ENCODE measurements around the gene JPH4. TPM values are rescaled to one million over a fixed set of nuclear protein-coding genes. Genes with fewer than 3 reads are reported as not detected.

JPH4 gene
- polyA plus RNA-seq, 3 donors: 2.2 to 4.1 (median 3.7) TPM

DNA sequence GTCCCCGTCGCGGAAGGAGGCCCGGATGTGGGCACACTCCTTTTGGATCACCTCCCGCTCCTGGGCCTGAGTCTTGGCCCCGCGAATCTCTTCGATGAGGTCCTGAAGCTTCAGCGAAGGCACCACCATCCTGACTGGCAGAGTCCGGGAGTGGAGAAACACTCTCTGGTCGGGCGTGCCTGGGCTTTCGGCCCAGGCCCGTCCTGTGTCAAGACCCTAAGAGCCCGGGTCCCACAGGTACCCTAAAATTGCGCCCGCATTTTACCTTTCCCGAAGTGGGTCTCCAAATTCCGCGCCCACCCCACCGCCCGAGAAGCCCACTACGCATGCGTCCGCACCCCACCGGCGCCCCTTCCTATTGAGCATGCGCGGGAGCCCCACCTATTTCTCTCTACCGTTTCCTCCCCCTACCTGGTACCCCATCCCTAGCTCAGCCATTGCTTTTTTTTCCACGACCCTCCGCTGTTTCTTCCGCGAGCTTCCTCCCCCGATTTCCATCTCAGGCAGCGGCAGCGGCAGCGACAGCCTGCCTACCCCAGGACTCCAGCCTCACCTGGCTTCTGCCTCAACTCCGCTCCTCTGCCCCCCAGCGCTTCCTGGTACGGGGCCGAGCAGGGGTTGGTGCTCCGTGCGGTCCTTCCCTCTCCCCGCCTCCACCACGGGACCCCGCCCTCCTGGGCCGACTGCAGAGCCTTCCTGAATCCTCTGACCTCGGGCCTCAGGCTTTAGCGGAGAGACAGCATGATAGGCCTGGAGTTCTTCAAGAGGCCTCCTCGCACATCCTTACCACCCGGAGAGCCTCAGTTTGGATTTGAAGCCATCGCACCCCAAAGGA, 11.2 kb downstream of the JPH4 start, which contains the start of gene AP1G2:
TSS of gene AP1G2 (minus strand) at position 606 of the 835 bp plus-strand sequence. CDS start at position 129, 477 bp downstream.
- H3K36me3 ChIP-seq (replicated peaks in 1 of 2; ENCODE audit: control insufficient read depth in 1 of 2, insufficient read depth in 2 of 2, low read length in 2 of 2): peaks cover 26 to 33% of the 10 kb centered on the region in 2 donors
- peak within 1 kb of the TSS; percentile 51 to 94 (median 94) for H3K4me3 ChIP-seq (replicated peaks in 1 of 3; ENCODE audit: low read depth in 2 of 3, low read length in 3 of 3)
- H3K27ac ChIP-seq (ENCODE audit: low read depth in 1 of 2, low read length in 2 of 2): peak within 1 kb of the TSS; percentile 53 to 86
- H4K20me1 ChIP-seq (ENCODE audit: insufficient read depth, low read length): peaks cover 19% of the 10 kb centered on the region
- TF ChIP-seq, protein P1, sequence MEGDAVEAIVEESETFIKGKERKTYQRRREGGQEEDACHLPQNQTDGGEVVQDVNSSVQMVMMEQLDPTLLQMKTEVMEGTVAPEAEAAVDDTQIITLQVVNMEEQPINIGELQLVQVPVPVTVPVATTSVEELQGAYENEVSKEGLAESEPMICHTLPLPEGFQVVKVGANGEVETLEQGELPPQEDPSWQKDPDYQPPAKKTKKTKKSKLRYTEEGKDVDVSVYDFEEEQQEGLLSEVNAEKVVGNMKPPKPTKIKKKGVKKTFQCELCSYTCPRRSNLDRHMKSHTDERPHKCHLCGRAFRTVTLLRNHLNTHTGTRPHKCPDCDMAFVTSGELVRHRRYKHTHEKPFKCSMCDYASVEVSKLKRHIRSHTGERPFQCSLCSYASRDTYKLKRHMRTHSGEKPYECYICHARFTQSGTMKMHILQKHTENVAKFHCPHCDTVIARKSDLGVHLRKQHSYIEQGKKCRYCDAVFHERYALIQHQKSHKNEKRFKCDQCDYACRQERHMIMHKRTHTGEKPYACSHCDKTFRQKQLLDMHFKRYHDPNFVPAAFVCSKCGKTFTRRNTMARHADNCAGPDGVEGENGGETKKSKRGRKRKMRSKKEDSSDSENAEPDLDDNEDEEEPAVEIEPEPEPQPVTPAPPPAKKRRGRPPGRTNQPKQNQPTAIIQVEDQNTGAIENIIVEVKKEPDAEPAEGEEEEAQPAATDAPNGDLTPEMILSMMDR (IDR thresholded peaks at IDR 0.05): no peak
- intact Hi-C loops (cut with micrococcal nuclease): loop anchor here in 1 of 2 donors (10.0 kb wide), 1 partner anchor 243 kb away; the partner anchor contains the start of gene PABPN1
- H3K27me3 ChIP-seq (ENCODE audit: control insufficient read depth in 2 of 2, insufficient read depth in 2 of 2, low read length in 2 of 2): no peaks in the 10 kb centered on the region
- H3K27me3 Mint-ChIP-seq (ENCODE audit: low read depth in 3 of 3): peaks cover 0 to 6% (median 0%) of the 10 kb centered on the region in 3 donors
- peak within 1 kb of the TSS; percentile 91 to 95 (median 94) for H3K27ac Mint-ChIP-seq
- 0% methylated on average over 50 of the region's 53 CpGs for WGBS (ENCODE audit: insufficient coverage)
- H3K4me1 Mint-ChIP-seq: peaks cover 62% of the 10 kb centered on the region
- no peaks in the 10 kb centered on the region for H3K9me3 ChIP-seq (replicated peaks in 1 of 2; ENCODE audit: control insufficient read depth in 1 of 2, insufficient read depth in 1 of 2, low read length in 2 of 2)
- peak within 1 kb of the TSS; percentile 93 for H2AFZ ChIP-seq (ENCODE audit: insufficient read depth, low read depth, low read length, poor library complexity, severe bottlenecking)
- H3K4me3 Mint-ChIP-seq: peak within 1 kb of the TSS; percentile 100
- H3K79me2 ChIP-seq (ENCODE audit: insufficient read depth, low read length): peaks cover 15% of the 10 kb centered on the region
- peak; percentile 60 to 73 (median 70) for DNase-seq
- H3K4me2 ChIP-seq (replicated peaks; ENCODE audit: extremely low read depth, low read length, poor library complexity, severe bottlenecking): peak within 1 kb of the TSS; percentile 97
- peak within 1 kb of the TSS; percentile 78 for H3K9ac ChIP-seq (ENCODE audit: insufficient read depth, low read length, poor library complexity, severe bottlenecking)
- peaks cover 27 to 37% of the 10 kb centered on the region in 2 donors for H3K36me3 Mint-ChIP-seq
- peaks cover 57 to 73% of the 10 kb centered on the region in 2 donors for H3K4me1 ChIP-seq (ENCODE audit: control insufficient read depth in 1 of 2, insufficient read depth in 2 of 2, low read length in 2 of 2)
- peaks cover 0 to 3% (median 0%) of the 10 kb centered on the region in 7 donors for H3K9me3 Mint-ChIP-seq

DNA sequence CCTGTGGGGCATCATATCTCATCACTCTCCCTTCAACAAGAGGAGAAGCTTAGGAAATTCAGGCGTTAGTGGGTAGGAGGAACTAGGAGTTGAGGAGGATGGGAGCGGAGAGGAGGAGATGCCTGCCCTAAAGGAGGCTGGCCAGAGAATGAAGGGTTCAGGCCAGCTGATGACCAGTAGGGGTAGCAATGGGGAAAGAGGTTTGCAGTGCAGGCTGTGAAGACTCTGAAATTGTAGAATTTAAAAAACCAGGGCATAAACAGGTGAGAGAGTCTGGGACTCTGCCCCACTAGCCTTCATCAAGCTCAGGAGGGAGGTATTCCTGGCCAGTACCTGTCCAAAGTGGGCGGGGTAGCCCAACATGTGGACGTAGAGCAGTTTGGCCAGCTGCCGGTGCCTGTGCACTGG, 11.8 kb downstream of the JPH4 start:
- Mint-ChIP-seq H3K4me3 (peak overlapping the region; percentile 100), H3K27ac (peak overlapping the region in 5 of 7 donors; percentile 91 to 95 (median 94)), H3K36me3 (peaks cover 29 to 43% of the 10 kb centered on the region in 2 donors), H3K9me3 (peaks cover 0 to 3% (median 0%) of the 10 kb centered on the region in 7 donors), H3K4me1 (peaks cover 56% of the 10 kb centered on the region), H3K27me3 (ENCODE audit: low read depth in 3 of 3) (peaks cover 0 to 3% (median 0%) of the 10 kb centered on the region in 3 donors)
- peaks cover 25% of the 10 kb centered on the region for H4K20me1 ChIP-seq (ENCODE audit: insufficient read depth, low read length)
- peaks cover 51 to 67% of the 10 kb centered on the region in 2 donors for H3K4me1 ChIP-seq (ENCODE audit: control insufficient read depth in 1 of 2, insufficient read depth in 2 of 2, low read length in 2 of 2)
- no peak for DNase-seq
- peak overlapping the region; percentile 78 for H3K9ac ChIP-seq (ENCODE audit: insufficient read depth, low read length, poor library complexity, severe bottlenecking)
- peak overlapping the region; percentile 93 for H2AFZ ChIP-seq (ENCODE audit: insufficient read depth, low read depth, low read length, poor library complexity, severe bottlenecking)
- H3K27ac ChIP-seq (ENCODE audit: low read depth in 1 of 2, low read length in 2 of 2): peak overlapping the region; percentile 53 to 86
- no peaks in the 10 kb centered on the region for H3K27me3 ChIP-seq (ENCODE audit: control insufficient read depth in 2 of 2, insufficient read depth in 2 of 2, low read length in 2 of 2)
- H3K4me2 ChIP-seq (replicated peaks; ENCODE audit: extremely low read depth, low read length, poor library complexity, severe bottlenecking): peak overlapping the region; percentile 97
- no peaks in the 10 kb centered on the region for H3K9me3 ChIP-seq (replicated peaks in 1 of 2; ENCODE audit: control insufficient read depth in 1 of 2, insufficient read depth in 1 of 2, low read length in 2 of 2)
- peaks cover 15% of the 10 kb centered on the region for H3K79me2 ChIP-seq (ENCODE audit: insufficient read depth, low read length)
- H3K4me3 ChIP-seq (replicated peaks in 1 of 3; ENCODE audit: low read depth in 2 of 3, low read length in 3 of 3): peak overlapping the region; percentile 51 to 94 (median 94)
- WGBS (ENCODE audit: insufficient coverage): 15% methylated on average over 4 of the region's 5 CpGs
- intact Hi-C loops (cut with micrococcal nuclease): loop anchor here in 1 of 2 donors (10.0 kb wide), 1 partner anchor 242 kb away; the partner anchor contains the start of gene PABPN1
- TF ChIP-seq, protein P1 (IDR thresholded peaks at IDR 0.05): no peak
- H3K36me3 ChIP-seq (replicated peaks in 1 of 2; ENCODE audit: control insufficient read depth in 1 of 2, insufficient read depth in 2 of 2, low read length in 2 of 2): peaks cover 32 to 39% of the 10 kb centered on the region in 2 donors

Measured in CD14-positive monocyte (primary cell).